ENCODE results near the gene DGKG.

Gene DGKG

DNA sequence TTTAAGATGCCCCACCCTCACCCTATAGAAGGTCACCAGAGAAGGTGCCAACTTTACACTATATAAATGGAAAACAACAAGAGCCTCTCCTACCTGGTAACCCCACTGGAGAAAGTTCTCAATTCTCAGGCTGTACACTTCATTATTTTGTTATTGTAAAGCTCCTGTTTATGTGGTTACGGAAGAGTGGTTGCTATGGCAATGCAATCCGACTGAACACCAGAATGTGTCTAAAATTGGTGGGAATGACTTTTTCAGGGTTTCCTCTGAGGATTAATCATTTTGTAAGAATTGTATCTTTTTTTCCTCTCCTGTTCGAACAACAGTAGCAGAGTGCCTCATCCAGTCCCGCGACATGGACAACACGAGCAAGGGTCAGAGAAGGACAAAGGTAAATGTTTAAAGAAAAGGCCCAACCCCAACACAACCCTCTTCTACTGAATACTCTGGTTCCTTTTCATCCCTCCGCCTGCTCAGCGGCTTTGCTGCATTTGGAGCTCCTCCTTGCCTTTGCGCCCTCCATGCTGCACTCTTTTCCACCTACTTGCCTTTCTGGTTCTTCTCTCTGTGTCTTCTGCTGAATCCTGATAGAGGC is 45.3 kb downstream of the DGKG start:
- Histone ChIP-seq H3K36me3 (ENCODE audit: control insufficient read depth, insufficient read depth, low read length) (no peaks in the 10 kb centered on the region), H3K27me3 (replicated peaks; ENCODE audit: control insufficient read depth, insufficient read depth, low read length) (no peaks in the 10 kb centered on the region), H3K4me3 (replicated peaks; ENCODE audit: low read depth, low read length) (no peak overlapping the region)
- no peak for DNase-seq (ENCODE audit: extremely low read depth, insufficient read length)
- TF ChIP-seq, protein P1, sequence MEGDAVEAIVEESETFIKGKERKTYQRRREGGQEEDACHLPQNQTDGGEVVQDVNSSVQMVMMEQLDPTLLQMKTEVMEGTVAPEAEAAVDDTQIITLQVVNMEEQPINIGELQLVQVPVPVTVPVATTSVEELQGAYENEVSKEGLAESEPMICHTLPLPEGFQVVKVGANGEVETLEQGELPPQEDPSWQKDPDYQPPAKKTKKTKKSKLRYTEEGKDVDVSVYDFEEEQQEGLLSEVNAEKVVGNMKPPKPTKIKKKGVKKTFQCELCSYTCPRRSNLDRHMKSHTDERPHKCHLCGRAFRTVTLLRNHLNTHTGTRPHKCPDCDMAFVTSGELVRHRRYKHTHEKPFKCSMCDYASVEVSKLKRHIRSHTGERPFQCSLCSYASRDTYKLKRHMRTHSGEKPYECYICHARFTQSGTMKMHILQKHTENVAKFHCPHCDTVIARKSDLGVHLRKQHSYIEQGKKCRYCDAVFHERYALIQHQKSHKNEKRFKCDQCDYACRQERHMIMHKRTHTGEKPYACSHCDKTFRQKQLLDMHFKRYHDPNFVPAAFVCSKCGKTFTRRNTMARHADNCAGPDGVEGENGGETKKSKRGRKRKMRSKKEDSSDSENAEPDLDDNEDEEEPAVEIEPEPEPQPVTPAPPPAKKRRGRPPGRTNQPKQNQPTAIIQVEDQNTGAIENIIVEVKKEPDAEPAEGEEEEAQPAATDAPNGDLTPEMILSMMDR (IDR thresholded peaks at IDR 0.05; ENCODE audit: insufficient read depth, low read length, poor library complexity, severe bottlenecking): no peak

DNA sequence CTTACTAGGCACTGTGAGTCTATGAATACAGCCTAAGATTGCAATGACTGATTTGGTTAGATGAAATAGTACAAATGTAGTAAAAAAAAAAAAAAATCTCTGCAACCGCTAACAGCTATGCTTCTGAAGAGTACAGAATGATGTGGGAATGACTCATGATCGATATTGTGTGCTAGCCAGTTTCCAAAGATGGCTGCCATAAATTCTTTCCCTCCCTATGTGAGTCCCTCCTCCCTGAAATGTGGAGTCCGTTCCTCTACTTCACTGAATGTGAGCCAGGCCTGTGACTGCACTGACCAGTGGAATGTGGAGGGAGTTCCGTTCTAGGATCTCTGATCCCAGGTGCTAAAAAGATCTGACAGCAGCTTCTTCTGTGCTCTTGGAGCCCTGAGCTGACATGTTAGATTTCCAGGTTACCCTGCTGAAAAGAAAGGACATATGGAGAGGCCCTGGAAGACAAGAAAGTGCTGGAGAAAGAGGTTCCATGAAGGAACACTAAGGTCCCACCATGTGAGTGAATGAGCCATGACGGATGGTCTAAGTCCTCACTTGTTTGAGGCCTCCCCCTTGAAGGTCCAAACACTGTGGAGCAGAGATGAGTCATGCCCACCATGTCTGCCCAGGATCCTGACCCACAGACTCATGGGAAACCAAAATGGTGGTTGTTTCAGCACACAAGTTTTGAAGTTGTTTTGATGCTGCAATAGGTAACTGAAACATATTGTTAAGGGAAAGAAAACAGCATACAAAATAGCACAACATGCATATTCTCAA is 46.3 kb downstream of the DGKG start:
- H3K27me3 ChIP-seq (replicated peaks; ENCODE audit: control insufficient read depth, insufficient read depth, low read length): no peaks in the 10 kb centered on the region
- TF ChIP-seq, protein P1 (IDR thresholded peaks at IDR 0.05; ENCODE audit: insufficient read depth, low read length, poor library complexity, severe bottlenecking): no peak
- no peaks in the 10 kb centered on the region for H3K36me3 ChIP-seq (ENCODE audit: control insufficient read depth, insufficient read depth, low read length)
- no peak for DNase-seq (ENCODE audit: extremely low read depth, insufficient read length)
- no peak overlapping the region for H3K4me3 ChIP-seq (replicated peaks; ENCODE audit: low read depth, low read length)

DNA sequence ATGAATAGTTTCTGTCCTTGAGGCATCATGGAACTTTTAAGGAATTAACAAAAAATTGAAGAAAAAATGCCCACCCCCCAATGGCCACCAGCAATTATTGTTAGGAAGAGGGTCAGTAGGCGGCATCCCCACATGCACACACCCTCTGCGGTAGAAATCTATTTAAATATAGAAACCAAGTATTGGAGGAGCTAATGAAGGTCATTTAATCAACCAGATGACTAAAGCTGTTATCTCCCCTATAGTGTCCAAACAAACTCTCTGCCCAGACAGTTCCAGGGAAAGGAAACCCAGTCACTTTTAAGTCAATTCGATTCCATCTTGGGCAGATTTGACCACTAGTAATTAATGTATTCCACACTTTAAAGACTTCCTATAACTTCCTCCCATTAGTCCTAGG is 47.1 kb downstream of the DGKG start:
- TF ChIP-seq, protein P1 (IDR thresholded peaks at IDR 0.05; ENCODE audit: insufficient read depth, low read length, poor library complexity, severe bottlenecking): no peak
- no peaks in the 10 kb centered on the region; the same call in 1 of the 2 replicates for H3K27me3 ChIP-seq (replicated peaks; ENCODE audit: control insufficient read depth, insufficient read depth, low read length)
- no peak overlapping the region for H3K4me3 ChIP-seq (replicated peaks; ENCODE audit: low read depth, low read length)
- H3K36me3 ChIP-seq (ENCODE audit: control insufficient read depth, insufficient read depth, low read length): no peaks in the 10 kb centered on the region
- DNase-seq (ENCODE audit: extremely low read depth, insufficient read length): no peak

DNA sequence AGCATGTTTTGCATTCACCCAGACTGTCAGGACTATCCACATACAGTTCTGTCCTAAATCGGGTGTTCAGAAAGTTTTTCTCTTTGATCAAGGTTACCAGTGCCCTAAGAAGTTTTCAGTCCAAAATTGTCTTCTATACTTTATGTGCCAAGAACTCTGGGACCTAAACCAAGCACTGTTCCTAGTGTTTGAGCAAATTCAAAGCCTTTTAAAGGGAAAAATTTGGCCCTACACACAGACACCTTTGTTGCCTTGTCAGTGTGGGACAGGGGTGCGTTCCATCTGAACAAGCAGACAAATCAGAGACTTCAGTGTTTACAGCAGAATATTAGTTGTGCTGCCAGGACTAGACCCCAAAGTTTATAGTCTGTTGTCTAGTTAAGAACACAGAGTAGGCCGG is 50.6 kb downstream of the DGKG start:
- TF ChIP-seq, protein P1 (IDR thresholded peaks at IDR 0.05; ENCODE audit: insufficient read depth, low read length, poor library complexity, severe bottlenecking): no peak
- no peaks in the 10 kb centered on the region for H3K36me3 ChIP-seq (ENCODE audit: control insufficient read depth, insufficient read depth, low read length)
- H3K4me3 ChIP-seq (replicated peaks; ENCODE audit: low read depth, low read length): no peak overlapping the region
- no peak for DNase-seq (ENCODE audit: extremely low read depth, insufficient read length)
- H3K27me3 ChIP-seq (replicated peaks; ENCODE audit: control insufficient read depth, insufficient read depth, low read length): no peaks in the 10 kb centered on the region; the same call in 1 of the 2 replicates

DNA sequence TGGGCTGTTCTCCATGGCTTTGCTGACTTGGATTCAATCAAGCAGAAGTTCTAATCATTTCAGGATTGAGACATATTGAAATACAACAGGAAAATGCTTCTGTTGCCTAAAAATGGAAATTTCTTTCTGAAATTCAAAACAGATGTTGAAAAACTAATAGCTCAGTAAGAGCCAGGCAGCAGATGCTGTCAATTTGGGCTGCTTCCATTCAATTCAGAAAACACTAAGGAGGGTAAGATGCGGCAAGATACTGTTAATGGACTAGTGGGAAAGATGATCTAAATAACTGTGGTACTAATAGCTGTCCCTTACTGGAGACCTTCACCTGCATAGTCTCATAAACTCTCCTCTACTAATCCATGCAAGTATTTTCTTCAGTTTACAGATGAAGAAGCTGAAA is 53.5 kb downstream of the DGKG start:
- TF ChIP-seq, protein P1 (IDR thresholded peaks at IDR 0.05; ENCODE audit: insufficient read depth, low read length, poor library complexity, severe bottlenecking): no peak
- H3K36me3 ChIP-seq (ENCODE audit: control insufficient read depth, insufficient read depth, low read length): no peaks in the 10 kb centered on the region
- H3K27me3 ChIP-seq (replicated peaks; ENCODE audit: control insufficient read depth, insufficient read depth, low read length): peaks cover 1% of the 10 kb centered on the region
- DNase-seq (ENCODE audit: extremely low read depth, insufficient read length): no peak
- no peak overlapping the region for H3K4me3 ChIP-seq (replicated peaks; ENCODE audit: low read depth, low read length)

Data from GM06990 (cell line).